CD4-positive, alpha-beta memory T cell (primary cell): ENCODE measurements around the gene JCHAIN. TPM values are rescaled to one million over a fixed set of nuclear protein-coding genes. Genes with fewer than 3 reads are reported as not detected.

ENCODE experiments used
- CTCF ChIA-PET: fragments of 350-600 bp; sonication (Branson Sonifier 250); formaldehyde crosslinking; loops from one replicate; lab custom pipeline; 2021; ENCODE audit warnings: inconsistent platforms; ENCODE audit not compliant: partially characterized antibody; lab: Charles Lee
- POLR2A ChIA-PET: fragments of 350-600 bp; sonication (Branson Sonifier 250); formaldehyde crosslinking; loops from one replicate; lab custom pipeline; 2021; ENCODE audit not compliant: partially characterized antibody; lab: Charles Lee
- DNase-seq, 5 donors: peaks; one replicate each; pipeline versions ENCODE4 v3.0.0 to v3.0.0-alpha.2; 2020 to 2022; ENCODE audit warnings: mixed read lengths in 1 of 5
- H3K27ac ChIP-seq: one replicate; pipeline ENCODE4 v1.7.0; 2013; ENCODE audit warnings: low read depth, low read length
- H3K27me3 ChIP-seq: 2 replicates; pipeline ENCODE4 v1.7.0; 2013; ENCODE audit warnings: mild to moderate bottlenecking, low read length, moderate library complexity; ENCODE audit not compliant: insufficient read depth
- H3K36me3 ChIP-seq: 2 replicates; pipeline ENCODE4 v1.7.0; 2013; ENCODE audit warnings: mild to moderate bottlenecking, low read length, moderate library complexity; ENCODE audit not compliant: insufficient read depth
- H3K4me1 ChIP-seq: 2 replicates; pipeline ENCODE4 v1.7.0; 2013; ENCODE audit warnings: mild to moderate bottlenecking, low read length, moderate library complexity; ENCODE audit not compliant: insufficient read depth
- H3K4me3 ChIP-seq, 2 donors: one replicate each; pipeline ENCODE4 v1.7.0; 2013; ENCODE audit warnings: low read length in 2 of 2, mild to moderate bottlenecking in 1 of 2
- H3K9me3 ChIP-seq, 2 donors: one replicate each; pipeline ENCODE4 v1.7.0; 2013; ENCODE audit warnings: low read length in 2 of 2, control low read depth in 1 of 2; ENCODE audit not compliant: control insufficient read depth in 1 of 2
- H3K27ac Mint-ChIP-seq, 7 donors: one replicate each; pipeline ENCODE4 v1.8.0; 2020 to 2021; ENCODE audit warnings: mixed read lengths in 7 of 7, mild to moderate bottlenecking in 6 of 7, inconsistent platforms in 3 of 7, moderate library complexity in 3 of 7
- H3K27me3 Mint-ChIP-seq, 2 donors: one replicate each; pipeline ENCODE4 v1.8.0; 2020 to 2021; ENCODE audit warnings: mixed read lengths in 2 of 2
- H3K36me3 Mint-ChIP-seq, 2 donors: one replicate each; pipeline ENCODE4 v1.8.0; 2020 to 2021; ENCODE audit warnings: mixed read lengths in 2 of 2, inconsistent platforms in 1 of 2, mild to moderate bottlenecking in 1 of 2
- H3K4me1 Mint-ChIP-seq, 4 donors: one replicate each; pipeline ENCODE4 v1.8.0; 2020 to 2021; ENCODE audit warnings: mixed read lengths in 4 of 4, mild to moderate bottlenecking in 1 of 4
- H3K4me3 Mint-ChIP-seq, 8 donors: one replicate each; pipeline ENCODE4 v1.8.0; 2020 to 2021; ENCODE audit warnings: mixed read lengths in 8 of 8, mild to moderate bottlenecking in 7 of 8, moderate library complexity in 6 of 8, inconsistent platforms in 3 of 8
- H3K9me3 Mint-ChIP-seq, 8 donors: one replicate each; pipeline ENCODE4 v1.8.0; 2020 to 2021; ENCODE audit warnings: mixed read lengths in 8 of 8, mild to moderate bottlenecking in 5 of 8, inconsistent platforms in 3 of 8, moderate library complexity in 1 of 8
- intact Hi-C: fragments of 100-400 bp; cut with micrococcal nuclease; formaldehyde crosslinking; loops from one replicate; pipeline ENCODE4 v1.15.1; 2023
- polyA plus RNA-seq, 2 donors: library from polyadenylated mRNA; unstranded; fragments of 300-500 nt; fragmentation: Illumina TruSeq; gene quantifications; one replicate each; pipeline ENCODE4 v1.2.3, GENCODE V29; 2021
- total RNA-seq, 2 experiments: library from RNA; stranded (reverse); gene quantifications; one replicate each; pipeline ENCODE4 v1.2.3, GENCODE V29; 2021

Gene JCHAIN
- total and polyA plus RNA-seq, 4 experiments from 2014 or later = 1.3 to 51.8 TPM; not detected in 2

DNA sequence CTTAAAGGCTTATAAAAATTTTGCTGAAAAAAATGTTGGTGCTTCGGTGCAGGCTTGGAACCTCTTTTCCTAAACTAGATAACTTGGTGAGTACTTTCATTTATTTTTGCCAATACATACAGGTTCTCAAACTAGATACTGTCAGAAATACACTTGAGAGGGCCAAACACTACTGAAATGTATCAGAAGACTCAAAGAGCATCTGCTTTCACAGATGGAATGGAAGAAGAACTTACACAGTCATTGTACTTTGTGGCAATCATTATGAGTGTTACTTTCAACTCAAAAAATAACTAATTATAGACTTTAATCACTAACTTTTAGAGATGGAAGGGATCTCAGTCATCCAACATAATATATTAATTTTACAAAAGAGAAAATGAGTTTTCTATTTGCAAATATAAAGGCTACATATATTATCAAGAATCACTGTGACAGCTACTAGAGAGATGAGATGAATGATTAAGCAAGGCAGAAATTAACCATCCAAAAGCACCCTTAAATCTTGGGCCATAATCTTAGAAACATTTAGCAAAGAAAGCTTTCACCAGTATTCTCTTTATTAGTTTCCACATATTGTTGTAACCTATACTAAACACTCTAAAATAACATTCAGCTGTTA is 36.7 kb downstream of the JCHAIN start:
- Mint-ChIP-seq H3K4me1 (peaks cover 0 to 3% (median 0%) of the 10 kb centered on the region in 4 donors), H3K36me3 (no peaks in the 10 kb centered on the region), H3K4me3 (no peak overlapping the region), H3K27me3 (peaks cover 4% of the 10 kb centered on the region in 2 donors), H3K27ac (no peak overlapping the region), H3K9me3 (no peaks in the 10 kb centered on the region)
- Histone ChIP-seq H3K27ac (no peak overlapping the region), H3K27me3 (no peaks in the 10 kb centered on the region), H3K9me3 (no peaks in the 10 kb centered on the region), H3K36me3 (no peaks in the 10 kb centered on the region), H3K4me1 (no peaks in the 10 kb centered on the region), H3K4me3 (no peak overlapping the region)
- intact Hi-C loops = no loop called here
- DNase-seq = no peak
- ChIA-PET CTCF (interaction anchor here (1.5 to 1.6 kb wide), 2 partner anchors 12 to 22 kb away, joined by 3 to 5 read pairs; no protein-coding TSS in a partner anchor), POLR2A (no interaction called here)

DNA sequence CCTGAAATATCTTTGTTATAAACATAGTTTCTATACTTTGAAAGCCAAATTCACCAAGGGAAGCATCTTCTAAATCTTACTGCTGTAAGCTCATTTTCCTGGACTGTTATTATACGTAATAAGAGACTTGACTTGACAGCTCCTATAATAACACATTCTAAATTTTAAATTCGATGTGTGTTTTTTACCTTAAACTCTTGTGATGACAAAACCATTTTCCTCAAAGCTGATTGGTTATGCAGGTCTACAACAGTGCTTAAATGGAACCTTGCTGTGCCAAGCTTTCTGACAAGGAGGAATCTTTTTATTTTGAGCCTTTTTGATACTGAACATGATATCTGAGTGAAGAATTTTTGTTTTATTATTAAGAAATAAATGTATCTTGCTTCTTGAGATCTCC is 37.9 kb downstream of the JCHAIN start, which contains the start of gene ENAM:
ENAM (plus strand) TSS at position 301 of the 400 bp plus-strand sequence. CDS start 757 bp downstream, outside the sequence.
- no peaks in the 10 kb centered on the region for H3K36me3 Mint-ChIP-seq
- no peaks in the 10 kb centered on the region for H3K4me1 ChIP-seq
- DNase-seq = no peak
- no peak within 1 kb of the TSS for H3K4me3 ChIP-seq
- POLR2A ChIA-PET = no interaction called here
- H3K27ac Mint-ChIP-seq = no peak within 1 kb of the TSS
- no peaks in the 10 kb centered on the region for H3K36me3 ChIP-seq
- CTCF ChIA-PET = interaction anchor here (0.6 to 1.6 kb wide), 3 partner anchors 11 to 67 kb away, joined by 3 to 5 read pairs (median 4); no protein-coding TSS in a partner anchor
- intact Hi-C loops = no loop called here
- H3K27me3 Mint-ChIP-seq = peaks cover 2% of the 10 kb centered on the region in 2 donors
- H3K27me3 ChIP-seq = no peaks in the 10 kb centered on the region
- H3K4me3 Mint-ChIP-seq = no peak within 1 kb of the TSS
- H3K27ac ChIP-seq = no peak within 1 kb of the TSS
- H3K4me1 Mint-ChIP-seq = peaks cover 0 to 3% (median 0%) of the 10 kb centered on the region in 4 donors
- H3K9me3 Mint-ChIP-seq = no peaks in the 10 kb centered on the region
- no peaks in the 10 kb centered on the region for H3K9me3 ChIP-seq

DNA sequence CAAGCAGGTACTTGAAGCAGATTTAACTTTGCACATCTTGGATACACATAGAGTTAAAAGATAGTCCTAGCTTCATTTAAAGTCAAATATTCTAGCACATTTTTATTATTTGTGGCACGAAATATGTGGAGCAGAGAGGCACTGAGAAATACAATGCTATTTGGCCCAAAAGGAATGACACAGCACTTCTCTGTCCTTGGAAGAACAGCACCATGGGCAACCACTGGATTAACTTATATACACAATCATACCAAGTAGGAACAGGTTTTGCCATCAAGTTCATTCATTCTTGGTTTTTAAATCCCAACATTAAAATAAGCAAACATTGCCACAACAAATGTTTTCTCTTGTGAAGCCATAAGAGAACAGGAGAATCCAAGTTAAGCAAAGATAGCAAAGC is 38.7 kb downstream of the JCHAIN start:
- H3K9me3 ChIP-seq = no peaks in the 10 kb centered on the region
- H3K4me1 Mint-ChIP-seq = peaks cover 0 to 3% (median 0%) of the 10 kb centered on the region in 4 donors
- H3K4me3 ChIP-seq = no peak overlapping the region
- H3K27ac ChIP-seq = no peak overlapping the region
- no peaks in the 10 kb centered on the region for H3K4me1 ChIP-seq
- ChIA-PET CTCF (no interaction called here), POLR2A (no interaction called here)
- H3K27me3 Mint-ChIP-seq = peaks cover 0 to 2% of the 10 kb centered on the region in 2 donors
- no peaks in the 10 kb centered on the region for H3K27me3 ChIP-seq
- H3K36me3 Mint-ChIP-seq = no peaks in the 10 kb centered on the region
- H3K36me3 ChIP-seq = no peaks in the 10 kb centered on the region
- intact Hi-C loops = no loop called here
- H3K27ac Mint-ChIP-seq = no peak overlapping the region
- no peaks in the 10 kb centered on the region for H3K9me3 Mint-ChIP-seq
- no peak for DNase-seq
- H3K4me3 Mint-ChIP-seq = no peak overlapping the region

DNA sequence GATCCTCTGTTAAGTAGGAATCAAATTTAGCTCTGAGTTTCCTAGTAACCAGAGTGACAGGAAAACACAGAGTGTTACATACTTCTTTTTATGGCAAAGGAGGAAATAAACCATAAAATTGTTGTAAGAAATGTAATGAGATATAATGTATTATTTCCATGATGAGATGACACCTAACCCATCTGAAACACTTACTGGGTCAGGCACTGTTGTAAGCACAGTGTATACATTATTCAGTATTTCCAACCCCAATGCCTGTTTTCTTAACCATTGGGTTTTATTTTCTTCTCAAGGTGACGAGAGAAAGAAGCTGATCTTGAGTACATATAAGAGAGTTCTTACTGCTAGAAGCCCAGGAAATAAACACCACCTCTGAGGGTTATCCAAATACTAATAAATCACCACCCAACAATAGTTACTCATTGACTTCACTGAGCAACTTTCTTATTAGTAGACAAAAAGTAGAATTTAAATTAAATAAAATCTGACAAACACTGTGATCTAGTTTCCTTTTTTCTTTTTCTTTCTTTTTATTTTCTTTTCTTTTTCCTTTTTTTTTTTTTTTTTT is 42.0 kb downstream of the JCHAIN start:
- intact Hi-C loops = no loop called here
- H3K27me3 Mint-ChIP-seq = no peaks in the 10 kb centered on the region

DNA sequence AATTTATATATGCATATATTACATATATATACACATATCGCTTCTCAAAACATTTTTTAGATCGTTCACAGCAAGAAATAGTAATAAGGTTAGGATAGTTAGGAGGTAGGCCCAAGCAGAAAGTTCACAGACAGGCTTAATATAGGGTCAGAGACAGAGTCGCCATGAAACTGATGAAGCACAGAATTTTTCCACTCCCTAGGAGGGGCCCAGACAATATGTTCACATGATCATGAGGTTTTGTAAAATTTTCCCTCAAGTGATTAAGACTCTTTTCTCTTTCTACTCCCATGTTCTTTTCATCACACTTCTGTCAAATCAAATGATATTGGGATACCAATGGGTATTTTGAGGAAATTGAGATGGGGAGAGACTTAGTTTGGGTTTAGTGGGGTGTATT is 43.0 kb downstream of the JCHAIN start:
- peak in 2 of 5 donors; percentile 11 to 23 for DNase-seq
- H3K9me3 ChIP-seq = no peaks in the 10 kb centered on the region
- Mint-ChIP-seq H3K9me3 (peaks cover 0 to 4% (median 0%) of the 10 kb centered on the region in 8 donors), H3K36me3 (no peaks in the 10 kb centered on the region), H3K4me1 (no peaks in the 10 kb centered on the region), H3K27me3 (peaks cover 0 to 1% of the 10 kb centered on the region in 2 donors), H3K4me3 (no peak overlapping the region), H3K27ac (peak overlapping the region in 1 of 7 donors; percentile 3)
- intact Hi-C loops = no loop called here
- H3K36me3 ChIP-seq = no peaks in the 10 kb centered on the region
- H3K27ac ChIP-seq = no peak overlapping the region
- H3K4me1 ChIP-seq = no peaks in the 10 kb centered on the region
- H3K27me3 ChIP-seq = no peaks in the 10 kb centered on the region
- ChIA-PET CTCF (no interaction called here), POLR2A (no interaction called here)
- no peak overlapping the region for H3K4me3 ChIP-seq

More for the DNA sequence above, 42.0 kb downstream of the JCHAIN start:
- H3K9me3 ChIP-seq = no peaks in the 10 kb centered on the region
- H3K36me3 ChIP-seq = no peaks in the 10 kb centered on the region
- peak in 2 of 5 donors; percentile 20 to 27 for DNase-seq
- ChIA-PET CTCF (interaction anchor here (1.0 kb wide), 1 partner anchor 61 kb away, joined by 4 read pairs; no protein-coding TSS in a partner anchor), POLR2A (no interaction called here)
- no peak overlapping the region for H3K4me3 ChIP-seq
- Mint-ChIP-seq H3K27ac (peak overlapping the region in 1 of 7 donors; percentile 3), H3K36me3 (no peaks in the 10 kb centered on the region), H3K4me1 (peaks cover 0 to 3% (median 0%) of the 10 kb centered on the region in 4 donors), H3K9me3 (peaks cover 0 to 2% (median 0%) of the 10 kb centered on the region in 8 donors), H3K4me3 (no peak overlapping the region)
- H3K27ac ChIP-seq = no peak overlapping the region
- H3K27me3 ChIP-seq = no peaks in the 10 kb centered on the region
- H3K4me1 ChIP-seq = no peaks in the 10 kb centered on the region

DNA sequence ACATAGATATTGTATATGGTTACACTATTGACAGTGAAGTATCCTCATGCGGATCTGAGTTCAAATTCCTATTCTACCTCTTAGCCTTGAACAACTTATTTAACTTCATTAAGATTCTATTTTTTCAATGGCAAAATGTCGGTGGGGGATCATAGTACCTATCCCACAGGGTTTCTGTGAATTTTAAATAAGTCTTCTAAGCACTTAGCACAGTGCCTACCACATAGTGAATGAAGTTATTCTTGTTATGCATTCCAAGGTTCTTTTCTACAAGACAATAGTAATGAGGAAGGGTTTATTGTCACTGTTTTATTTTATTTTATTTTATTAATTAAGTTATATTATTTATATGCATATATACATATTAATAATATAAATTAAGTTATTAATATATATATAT is 46.5 kb downstream of the JCHAIN start:
- Histone ChIP-seq H3K4me1 (no peaks in the 10 kb centered on the region), H3K36me3 (no peaks in the 10 kb centered on the region), H3K9me3 (no peaks in the 10 kb centered on the region), H3K27ac (no peak overlapping the region), H3K27me3 (no peaks in the 10 kb centered on the region), H3K4me3 (no peak overlapping the region)
- Mint-ChIP-seq H3K4me1 (no peaks in the 10 kb centered on the region), H3K27me3 (peaks cover 1% of the 10 kb centered on the region in 2 donors), H3K9me3 (peaks cover 0 to 6% (median 0%) of the 10 kb centered on the region in 8 donors), H3K27ac (peak overlapping the region in 1 of 7 donors; percentile 33), H3K4me3 (no peak overlapping the region), H3K36me3 (no peaks in the 10 kb centered on the region)
- CTCF ChIA-PET = no interaction called here
- intact Hi-C loops = no loop called here
- POLR2A ChIA-PET = no interaction called here
- no peak for DNase-seq

DNA sequence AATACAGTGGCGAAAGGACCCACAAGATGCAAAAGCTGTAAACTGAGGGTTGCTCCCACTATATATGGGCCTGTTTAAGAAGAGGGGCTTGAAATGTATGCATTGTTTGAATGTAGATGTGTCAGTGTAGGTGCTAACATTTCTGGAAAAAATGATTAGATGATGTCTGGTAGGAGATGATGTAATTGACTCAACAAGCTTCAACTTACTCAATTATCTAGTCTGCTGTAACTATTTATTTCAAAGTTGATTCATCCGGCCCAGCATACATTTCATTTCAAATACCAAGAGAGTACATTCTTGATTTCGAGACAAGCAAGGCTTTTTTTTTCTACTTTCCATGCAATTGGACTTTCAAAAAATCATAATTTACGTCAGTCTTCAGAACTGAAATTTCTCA is 47.0 kb downstream of the JCHAIN start:
- Histone ChIP-seq H3K36me3 (no peaks in the 10 kb centered on the region), H3K27me3 (no peaks in the 10 kb centered on the region), H3K4me3 (no peak overlapping the region), H3K9me3 (no peaks in the 10 kb centered on the region), H3K4me1 (no peaks in the 10 kb centered on the region), H3K27ac (no peak overlapping the region)
- Mint-ChIP-seq H3K27me3 (peaks cover 1% of the 10 kb centered on the region in 2 donors), H3K4me3 (no peak overlapping the region), H3K9me3 (peaks cover 0 to 6% (median 0%) of the 10 kb centered on the region in 8 donors), H3K4me1 (no peaks in the 10 kb centered on the region), H3K36me3 (no peaks in the 10 kb centered on the region), H3K27ac (peak overlapping the region in 2 of 7 donors; percentile 33 to 48)
- POLR2A ChIA-PET = no interaction called here
- intact Hi-C loops = no loop called here
- CTCF ChIA-PET = no interaction called here
- peak in 3 of 5 donors; percentile 19 to 32 (median 22) for DNase-seq
